ENCODE data around the gene WDR70. TPM values are rescaled to one million over a fixed set of nuclear protein-coding genes. Genes with fewer than 3 reads are reported as not detected.
"Not testable (repeated sequence)": the region's sequence is repeated elsewhere in the genome, so short reads cannot be mapped to it uniquely, and the experiment has no call there.

The WDR70 gene
- total RNA-seq, 2 donors from 2014 or later, result 34.2 to 36.1 TPM

- H3K27ac Mint-ChIP-seq, result no peak overlapping the region
- TF ChIP-seq, protein P1, sequence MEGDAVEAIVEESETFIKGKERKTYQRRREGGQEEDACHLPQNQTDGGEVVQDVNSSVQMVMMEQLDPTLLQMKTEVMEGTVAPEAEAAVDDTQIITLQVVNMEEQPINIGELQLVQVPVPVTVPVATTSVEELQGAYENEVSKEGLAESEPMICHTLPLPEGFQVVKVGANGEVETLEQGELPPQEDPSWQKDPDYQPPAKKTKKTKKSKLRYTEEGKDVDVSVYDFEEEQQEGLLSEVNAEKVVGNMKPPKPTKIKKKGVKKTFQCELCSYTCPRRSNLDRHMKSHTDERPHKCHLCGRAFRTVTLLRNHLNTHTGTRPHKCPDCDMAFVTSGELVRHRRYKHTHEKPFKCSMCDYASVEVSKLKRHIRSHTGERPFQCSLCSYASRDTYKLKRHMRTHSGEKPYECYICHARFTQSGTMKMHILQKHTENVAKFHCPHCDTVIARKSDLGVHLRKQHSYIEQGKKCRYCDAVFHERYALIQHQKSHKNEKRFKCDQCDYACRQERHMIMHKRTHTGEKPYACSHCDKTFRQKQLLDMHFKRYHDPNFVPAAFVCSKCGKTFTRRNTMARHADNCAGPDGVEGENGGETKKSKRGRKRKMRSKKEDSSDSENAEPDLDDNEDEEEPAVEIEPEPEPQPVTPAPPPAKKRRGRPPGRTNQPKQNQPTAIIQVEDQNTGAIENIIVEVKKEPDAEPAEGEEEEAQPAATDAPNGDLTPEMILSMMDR (conservative IDR thresholded peaks at IDR 0.05), result no peak
- H3K36me3 ChIP-seq (ENCODE audit: control insufficient read depth, insufficient read depth, low read length), result peaks cover 6% of the 10 kb centered on the region
- WGBS, 2 experiments (ENCODE audit: insufficient coverage in 1 of 2, insufficient read length in 1 of 2), result 95 to 100% methylated on average over 1 to 2 of the region's 2 CpGs
- H3K27me3 Mint-ChIP-seq (ENCODE audit: insufficient read depth), result no peaks in the 10 kb centered on the region
- no peak overlapping the region for H3K4me3 ChIP-seq (ENCODE audit: low read length)
- no peaks in the 10 kb centered on the region for H3K4me1 Mint-ChIP-seq
- H3K9me3 Mint-ChIP-seq, result no peaks in the 10 kb centered on the region
- no peaks in the 10 kb centered on the region for H3K27me3 ChIP-seq (ENCODE audit: control insufficient read depth, insufficient read depth, low read length, poor library complexity, severe bottlenecking)
- no peak overlapping the region for H3K4me3 Mint-ChIP-seq
- DNase-seq, result no peak
- H3K27ac ChIP-seq (ENCODE audit: low read depth, low read length), result no peak overlapping the region
- H3K36me3 Mint-ChIP-seq (ENCODE audit: low read depth), result peaks cover 5% of the 10 kb centered on the region
- H3K9ac ChIP-seq (ENCODE audit: extremely low read depth, low read length, poor library complexity, severe bottlenecking), result no peak overlapping the region
- H3K9me3 ChIP-seq (ENCODE audit: control insufficient read depth, low read length), result no peaks in the 10 kb centered on the region
- H3K4me1 ChIP-seq (ENCODE audit: control insufficient read depth, insufficient read depth, low read length), result no peaks in the 10 kb centered on the region
Measured at GRCh38 chr5:37437711-37438110, 58.6 kb downstream of the WDR70 start.

- H3K9ac ChIP-seq (ENCODE audit: extremely low read depth, low read length, poor library complexity, severe bottlenecking); H3K27ac ChIP-seq (ENCODE audit: low read depth, low read length); H3K27me3 Mint-ChIP-seq (ENCODE audit: insufficient read depth); H3K4me3 Mint-ChIP-seq; H3K4me1 ChIP-seq (ENCODE audit: control insufficient read depth, insufficient read depth, low read length); H3K9me3 ChIP-seq (ENCODE audit: control insufficient read depth, low read length); H3K4me1 Mint-ChIP-seq; H3K4me3 ChIP-seq (ENCODE audit: low read length); H3K27me3 ChIP-seq (ENCODE audit: control insufficient read depth, insufficient read depth, low read length, poor library complexity, severe bottlenecking); DNase-seq; H3K27ac Mint-ChIP-seq: not testable (repeated sequence)
- H3K36me3 Mint-ChIP-seq (ENCODE audit: low read depth), result peaks cover 56% of the 10 kb centered on the region
- H3K9me3 Mint-ChIP-seq, result peaks cover 39% of the 10 kb centered on the region
- WGBS, 2 experiments (ENCODE audit: insufficient coverage in 1 of 2, insufficient read length in 1 of 2), result 80% methylated on average over 1 of the region's 3 CpGs; no CpG with 5 or more reads in 1 of the 2 experiments
- H3K36me3 ChIP-seq (ENCODE audit: control insufficient read depth, insufficient read depth, low read length), result peaks cover 15% of the 10 kb centered on the region
Measured at GRCh38 chr5:37445783-37446182, 66.7 kb downstream of the WDR70 start.

- DNase-seq, result no peak
- Mint-ChIP-seq H3K27ac (no peak overlapping the region), H3K4me3 (no peak overlapping the region), H3K9me3 (peaks cover 68% of the 10 kb centered on the region), H3K4me1 (no peaks in the 10 kb centered on the region), H3K27me3 (ENCODE audit: insufficient read depth) (no peaks in the 10 kb centered on the region), H3K36me3 (ENCODE audit: low read depth) (peaks cover 80% of the 10 kb centered on the region)
- H3K36me3 ChIP-seq (ENCODE audit: control insufficient read depth, insufficient read depth, low read length), result peaks cover 16% of the 10 kb centered on the region
- 87 to 94% methylated on average over 3 to 6 of the region's 6 CpGs for WGBS, 2 experiments (ENCODE audit: insufficient coverage in 1 of 2, insufficient read length in 1 of 2)
- H3K9ac ChIP-seq (ENCODE audit: extremely low read depth, low read length, poor library complexity, severe bottlenecking), result no peak overlapping the region
- H3K9me3 ChIP-seq (ENCODE audit: control insufficient read depth, low read length), result peaks cover 23% of the 10 kb centered on the region
- H3K4me1 ChIP-seq (ENCODE audit: control insufficient read depth, insufficient read depth, low read length), result no peaks in the 10 kb centered on the region
- TF ChIP-seq, protein P1 (conservative IDR thresholded peaks at IDR 0.05), result no peak
- H3K27ac ChIP-seq (ENCODE audit: low read depth, low read length), result no peak overlapping the region
- H3K27me3 ChIP-seq (ENCODE audit: control insufficient read depth, insufficient read depth, low read length, poor library complexity, severe bottlenecking), result no peaks in the 10 kb centered on the region
- no peak overlapping the region for H3K4me3 ChIP-seq (ENCODE audit: low read length)
Measured at GRCh38 chr5:37448941-37449340, 69.8 kb downstream of the WDR70 start.

- H3K27ac Mint-ChIP-seq, DNase-seq: not testable (repeated sequence)
- H3K36me3 Mint-ChIP-seq (ENCODE audit: low read depth), result peaks cover 56% of the 10 kb centered on the region
Measured at GRCh38 chr5:37451991-37452390, 72.9 kb downstream of the WDR70 start.

DNA sequence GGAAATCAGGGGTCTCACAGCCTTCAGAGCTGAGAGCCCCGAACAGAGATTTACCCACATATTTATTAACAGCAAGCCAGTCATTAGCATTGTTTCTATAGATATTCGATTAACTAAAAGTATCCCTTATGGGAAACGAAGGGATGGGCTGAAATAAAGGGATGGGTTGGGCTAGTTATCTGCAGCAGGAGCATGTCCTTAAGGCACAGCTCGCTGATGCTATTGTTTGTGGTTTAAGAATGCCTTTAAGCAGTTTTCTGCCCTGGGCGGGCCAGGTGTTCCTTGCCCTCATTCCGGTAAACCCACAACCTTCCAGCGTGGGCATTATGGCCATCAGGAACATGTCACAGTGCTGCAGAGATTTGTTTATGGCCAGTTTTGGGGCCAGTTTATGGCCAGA is 74.1 kb downstream of the WDR70 start:
- H3K9me3 ChIP-seq (ENCODE audit: control insufficient read depth, low read length), result peaks cover 30% of the 10 kb centered on the region
- WGBS, 2 experiments (ENCODE audit: insufficient coverage in 1 of 2, insufficient read length in 1 of 2), result 90 to 100% methylated on average over 1 to 6 of the region's 7 CpGs
- H3K4me1 Mint-ChIP-seq; H3K9ac ChIP-seq (ENCODE audit: extremely low read depth, low read length, poor library complexity, severe bottlenecking); H3K4me3 Mint-ChIP-seq; H3K36me3 ChIP-seq (ENCODE audit: control insufficient read depth, insufficient read depth, low read length); H3K4me1 ChIP-seq (ENCODE audit: control insufficient read depth, insufficient read depth, low read length); DNase-seq; H3K27ac ChIP-seq (ENCODE audit: low read depth, low read length); H3K27me3 Mint-ChIP-seq (ENCODE audit: insufficient read depth); H3K27ac Mint-ChIP-seq; H3K27me3 ChIP-seq (ENCODE audit: control insufficient read depth, insufficient read depth, low read length, poor library complexity, severe bottlenecking); H3K4me3 ChIP-seq (ENCODE audit: low read length): not testable (repeated sequence)
- Mint-ChIP-seq H3K9me3 (peaks cover 56% of the 10 kb centered on the region), H3K36me3 (ENCODE audit: low read depth) (peaks cover 50% of the 10 kb centered on the region)

More at GRCh38 chr5:37451991-37452390, 72.9 kb downstream of the WDR70 start:
- not testable (repeated sequence) for H3K27ac ChIP-seq (ENCODE audit: low read depth, low read length); H3K4me1 ChIP-seq (ENCODE audit: control insufficient read depth, insufficient read depth, low read length); H3K27me3 Mint-ChIP-seq (ENCODE audit: insufficient read depth); H3K4me1 Mint-ChIP-seq; H3K4me3 Mint-ChIP-seq; H3K9ac ChIP-seq (ENCODE audit: extremely low read depth, low read length, poor library complexity, severe bottlenecking); H3K4me3 ChIP-seq (ENCODE audit: low read length); H3K27me3 ChIP-seq (ENCODE audit: control insufficient read depth, insufficient read depth, low read length, poor library complexity, severe bottlenecking)
- H3K36me3 ChIP-seq (ENCODE audit: control insufficient read depth, insufficient read depth, low read length), result peaks cover 11% of the 10 kb centered on the region
- peaks cover 67% of the 10 kb centered on the region for H3K9me3 Mint-ChIP-seq
- H3K9me3 ChIP-seq (ENCODE audit: control insufficient read depth, low read length), result peaks cover 30% of the 10 kb centered on the region
- WGBS, 2 experiments (ENCODE audit: insufficient coverage in 1 of 2, insufficient read length in 1 of 2), result 83 to 93% methylated on average over 1 to 3 of the region's 3 CpGs

DNA sequence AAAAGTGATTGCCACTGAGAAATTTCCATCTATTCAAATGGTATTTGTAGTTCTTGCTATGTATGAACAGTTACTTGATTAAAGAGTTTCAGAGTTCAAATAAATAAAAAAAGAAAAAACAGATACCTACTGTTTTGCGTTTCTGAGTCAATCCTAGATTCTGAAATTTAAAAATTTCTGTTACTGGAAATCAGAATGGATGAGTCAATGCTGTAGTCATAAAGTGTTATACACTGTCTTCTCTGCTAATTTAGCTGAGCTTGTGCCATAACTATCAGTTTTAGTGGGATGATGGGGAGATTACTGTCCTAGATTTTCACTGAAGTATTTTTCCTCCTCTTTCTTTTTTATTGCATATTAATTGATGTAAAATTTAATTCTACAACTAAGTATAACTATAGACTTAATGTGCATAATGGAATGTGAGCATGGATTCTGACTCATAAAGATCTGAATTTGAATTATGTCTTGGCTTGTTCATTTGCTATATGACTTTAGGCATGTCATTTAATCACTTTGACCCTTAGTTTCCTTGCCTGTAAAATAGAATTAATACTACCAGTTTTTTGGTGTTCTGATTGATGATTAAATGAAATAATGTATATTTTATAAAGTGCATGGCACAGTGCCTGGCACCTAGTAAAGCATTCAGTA is 75.4 kb downstream of the WDR70 start:
- H3K27ac Mint-ChIP-seq; H3K9ac ChIP-seq (ENCODE audit: extremely low read depth, low read length, poor library complexity, severe bottlenecking); H3K4me1 Mint-ChIP-seq; DNase-seq; H3K36me3 ChIP-seq (ENCODE audit: control insufficient read depth, insufficient read depth, low read length); H3K4me1 ChIP-seq (ENCODE audit: control insufficient read depth, insufficient read depth, low read length); H3K27ac ChIP-seq (ENCODE audit: low read depth, low read length); H3K27me3 Mint-ChIP-seq (ENCODE audit: insufficient read depth); H3K4me3 Mint-ChIP-seq; H3K4me3 ChIP-seq (ENCODE audit: low read length); H3K27me3 ChIP-seq (ENCODE audit: control insufficient read depth, insufficient read depth, low read length, poor library complexity, severe bottlenecking): not testable (repeated sequence)
- 100% methylated on average over 1 of the region's 1 CpG for WGBS, 2 experiments (ENCODE audit: insufficient coverage in 1 of 2, insufficient read length in 1 of 2)
- Mint-ChIP-seq H3K9me3 (peaks cover 49% of the 10 kb centered on the region), H3K36me3 (ENCODE audit: low read depth) (peaks cover 44% of the 10 kb centered on the region)
- H3K9me3 ChIP-seq (ENCODE audit: control insufficient read depth, low read length), result peaks cover 30% of the 10 kb centered on the region
